GM12878 (cell line): Measurements from ENCODE around the gene GAPT.

ENCODE experiments used
- CBFB ChIP-seq: IDR thresholded peaks from 2 replicates; pipeline ENCODE4 v1.6.1; 2016; ENCODE audit warnings: antibody characterized with exemption, low read depth
- CEBPZ ChIP-seq: fragments of 150-350 bp; IDR thresholded peaks from 2 replicates; pipeline ENCODE4 v1.6.1; 2016; ENCODE audit warnings: low read depth, low read length
- CTCF ChIP-seq, 3 experiments: IDR thresholded peaks in 2 of 3; conservative IDR thresholded peaks in 1 of 3; 2 replicates each; pipeline ENCODE4 v1.5.1; 2011; ENCODE audit warnings: low read depth in 3 of 3, low read length in 3 of 3, mild to moderate bottlenecking in 3 of 3, control low read depth in 2 of 3, moderate library complexity in 2 of 3, inconsistent platforms in 1 of 3, mixed read lengths in 1 of 3; ENCODE audit not compliant: control insufficient read depth in 2 of 3, insufficient read depth in 1 of 3; ENCODE audit errors: extremely low read depth in 1 of 3
- HDAC2 ChIP-seq: fragments of 200-600 bp; sonication (generic); IDR thresholded peaks from 2 replicates; pipeline ENCODE4 v1.6.1; 2017
- MTA3 ChIP-seq: IDR thresholded peaks from 2 replicates; pipeline ENCODE4 v1.6.1; 2012; ENCODE audit warnings: low read length, inconsistent platforms, borderline replicate concordance
- SIN3A ChIP-seq: IDR thresholded peaks from 2 replicates; pipeline ENCODE4 v1.6.1; 2012; ENCODE audit warnings: low read depth, low read length, improper control_type of control experiment

GRCh38 chr5:58530942-58531490 lies 39.8 kb downstream of the GAPT start:
- no peak for TF ChIP-seq CBFB
- TF ChIP-seq CTCF (IDR thresholded peaks at IDR 0.05 in 2 of 3, conservative IDR thresholded peaks at IDR 0.05 in 1 of 3; ENCODE audit: control insufficient read depth in 2 of 3, extremely low read depth in 1 of 3, insufficient read depth in 1 of 3, low read depth in 3 of 3, low read length in 3 of 3): no peak
- TF ChIP-seq MTA3: no peak
- TF ChIP-seq SIN3A: no peak
- TF ChIP-seq HDAC2: no peak
- no peak for TF ChIP-seq CEBPZ
